Activated T-helper 2 cell treated with anti-CD3 and anti-CD28 coated beads, Interferon-gamma antibody, Interleukin-2, Interleukin-4, amounts not matched to agents 10 μg/mL and 5 μg/mL and 100 μg/mL, durations not matched to agents 14 hours and 24 hours and 36 hours (primary cell): ENCODE data around the gene BCAN. TPM values are rescaled to one million over a fixed set of nuclear protein-coding genes. Genes with fewer than 3 reads are reported as not detected.
"Not testable (repeated sequence)": the region's sequence is repeated elsewhere in the genome, so short reads cannot be mapped to it uniquely, and the experiment has no call there.

Experiments used
- DNase-seq: peaks from one replicate; pipeline ENCODE4 v3.0.0; 2021; ENCODE audit warnings: low spot score
- H3K27ac Mint-ChIP-seq: one replicate; pipeline ENCODE4 v1.8.0; 2021; ENCODE audit warnings: mixed read lengths
- H3K27me3 Mint-ChIP-seq: one replicate; pipeline ENCODE4 v1.8.0; 2021; ENCODE audit warnings: low read depth, mixed read lengths
- H3K36me3 Mint-ChIP-seq: one replicate; pipeline ENCODE4 v1.8.0; 2021; ENCODE audit warnings: low read depth, mixed read lengths
- H3K4me1 Mint-ChIP-seq: one replicate; pipeline ENCODE4 v1.8.0; 2021; ENCODE audit warnings: low read depth, mixed read lengths
- H3K4me3 Mint-ChIP-seq: one replicate; pipeline ENCODE4 v1.8.0; 2021; ENCODE audit warnings: low read depth, mild to moderate bottlenecking, moderate library complexity, mixed read lengths
- H3K9me3 Mint-ChIP-seq: one replicate; pipeline ENCODE4 v1.8.0; 2021; ENCODE audit warnings: mixed read lengths
- intact Hi-C: fragments of 100-400 bp; cut with micrococcal nuclease; formaldehyde crosslinking; loops from one replicate; pipeline ENCODE4 v1.15.1; 2023
- total RNA-seq: library from RNA; stranded (reverse); gene quantifications from 2 replicates; pipeline ENCODE4 v1.2.3, GENCODE V29; 2022

Gene BCAN
- total RNA-seq, 1 donor from 2014 or later = not detected

DNA sequence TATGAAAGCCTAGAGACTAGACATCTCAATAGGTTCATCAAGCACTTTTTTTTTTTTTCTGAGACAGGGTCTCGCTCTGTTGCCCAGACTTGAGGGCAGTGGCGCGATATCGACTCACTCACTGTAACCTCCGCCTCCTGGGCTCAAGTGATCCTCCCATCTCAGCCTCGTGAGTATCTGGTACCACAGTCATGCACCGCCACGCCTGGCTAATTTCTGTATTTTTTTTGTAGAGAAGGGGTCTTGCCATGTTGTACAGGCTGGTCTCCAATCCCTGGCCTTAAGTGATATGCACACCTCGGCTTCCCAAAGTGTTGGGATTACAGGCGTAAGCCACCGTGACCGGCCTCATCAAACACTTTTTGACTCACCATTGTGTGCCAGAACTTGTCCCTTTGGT lies 40.0 kb upstream of the BCAN start:
- Mint-ChIP-seq H3K27ac (peak overlapping the region; percentile 99), H3K27me3 (no peaks in the 10 kb centered on the region), H3K9me3 (no peaks in the 10 kb centered on the region), H3K36me3 (peaks cover 33% of the 10 kb centered on the region), H3K4me1 (peaks cover 23% of the 10 kb centered on the region), H3K4me3 (peak overlapping the region; percentile 100)
- intact Hi-C loops = loop anchor here (2.0 kb wide), 2 partner anchors 17 to 101 kb away; partner anchors contain the start of gene MEF2D
- DNase-seq = no peak

DNA sequence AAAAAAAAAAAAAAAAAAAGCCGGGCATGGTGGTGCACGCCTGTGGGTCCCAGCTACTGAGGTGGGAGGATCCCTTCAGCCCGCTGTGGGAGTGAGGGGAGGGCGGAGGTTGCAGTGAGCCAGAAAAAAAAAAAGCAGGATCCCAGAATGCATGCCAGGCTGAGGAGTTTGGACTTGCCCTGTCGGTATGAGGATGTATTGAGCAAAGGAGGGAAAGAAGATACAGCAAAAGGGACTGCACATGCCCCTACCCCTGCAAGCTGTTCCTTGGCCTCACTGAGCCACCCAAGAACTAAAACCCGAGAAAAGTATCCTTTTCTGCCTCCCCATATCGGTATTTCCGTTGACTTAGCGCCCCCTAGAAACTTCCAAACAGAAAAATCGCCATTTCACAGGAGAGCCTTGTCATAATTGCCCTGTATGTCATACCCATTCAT lies 39.3 kb upstream of the BCAN start:
- H3K27me3 Mint-ChIP-seq = no peaks in the 10 kb centered on the region
- peaks cover 26% of the 10 kb centered on the region for H3K36me3 Mint-ChIP-seq
- H3K27ac Mint-ChIP-seq = peak overlapping the region; percentile 48
- peak overlapping the region; percentile 59 for H3K4me3 Mint-ChIP-seq
- no peak for DNase-seq
- intact Hi-C loops = no loop called here
- peaks cover 19% of the 10 kb centered on the region for H3K4me1 Mint-ChIP-seq
- H3K9me3 Mint-ChIP-seq = no peaks in the 10 kb centered on the region

DNA sequence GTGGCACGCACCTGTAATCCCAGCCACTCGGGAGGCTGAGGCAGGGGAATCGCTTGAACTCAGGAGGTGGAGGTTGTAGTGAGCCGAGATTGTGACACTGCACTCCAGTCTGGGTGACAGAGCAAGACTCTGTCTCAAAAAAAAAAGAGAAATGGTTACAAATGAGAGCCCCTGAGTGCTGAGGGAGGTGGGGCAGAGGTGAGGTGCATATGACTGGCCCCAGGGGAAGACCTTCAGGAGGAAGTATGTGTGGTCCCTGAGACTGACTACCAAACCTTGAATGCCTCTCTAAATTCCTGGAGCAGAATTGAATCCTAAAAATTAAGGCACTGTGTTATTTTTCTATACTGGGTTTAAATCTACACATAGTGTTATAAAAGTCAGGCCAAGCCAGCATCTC lies 34.6 kb upstream of the BCAN start:
- H3K36me3 Mint-ChIP-seq, DNase-seq, H3K4me3 Mint-ChIP-seq, H3K27me3 Mint-ChIP-seq, H3K9me3 Mint-ChIP-seq, H3K27ac Mint-ChIP-seq: not testable (repeated sequence)
- intact Hi-C loops = loop anchor here (5.0 kb wide), 2 partner anchors 35 to 220 kb away; partner anchors contain the start of gene IQGAP3
- peaks cover 13% of the 10 kb centered on the region for H3K4me1 Mint-ChIP-seq

DNA sequence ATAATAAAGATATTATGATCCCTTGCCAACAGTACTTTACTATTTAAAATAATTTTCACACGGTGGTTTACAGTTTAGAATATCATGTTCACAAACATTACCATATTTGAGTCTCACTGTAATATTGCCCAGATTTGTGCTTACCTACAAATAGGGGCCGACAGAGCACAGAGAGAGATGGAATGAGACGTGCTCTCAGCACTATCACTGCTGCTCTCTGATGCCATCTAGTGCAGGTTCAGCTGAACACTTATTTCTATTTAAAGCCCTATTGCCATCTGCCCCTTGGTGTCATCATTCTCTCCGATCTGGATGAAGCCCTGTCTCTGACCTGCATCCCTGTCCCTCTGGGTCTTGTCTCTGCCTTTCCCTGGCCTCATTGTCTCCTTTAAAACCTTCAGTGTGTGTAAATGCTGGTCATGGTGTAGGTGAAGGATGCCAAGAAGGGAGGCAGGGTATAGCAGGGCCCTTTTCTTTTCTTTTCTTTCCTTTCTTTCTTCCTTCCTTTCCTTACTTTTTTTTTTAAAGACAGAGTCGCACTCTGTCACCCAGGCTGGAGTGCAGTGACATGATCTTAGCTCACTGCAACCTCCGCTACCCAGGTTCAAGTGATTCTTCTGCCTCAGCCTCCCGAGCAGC lies 33.8 kb upstream of the BCAN start:
- Mint-ChIP-seq H3K36me3 (no peaks in the 10 kb centered on the region), H3K27ac (no peak overlapping the region), H3K9me3 (no peaks in the 10 kb centered on the region), H3K27me3 (peaks cover 15% of the 10 kb centered on the region), H3K4me1 (peaks cover 8% of the 10 kb centered on the region), H3K4me3 (no peak overlapping the region)
- DNase-seq = peak; percentile 51
- intact Hi-C loops = loop anchor here (1.0 to 5.0 kb wide), 4 partner anchors 24 to 221 kb away; partner anchors contain the start of gene IQGAP3

DNA sequence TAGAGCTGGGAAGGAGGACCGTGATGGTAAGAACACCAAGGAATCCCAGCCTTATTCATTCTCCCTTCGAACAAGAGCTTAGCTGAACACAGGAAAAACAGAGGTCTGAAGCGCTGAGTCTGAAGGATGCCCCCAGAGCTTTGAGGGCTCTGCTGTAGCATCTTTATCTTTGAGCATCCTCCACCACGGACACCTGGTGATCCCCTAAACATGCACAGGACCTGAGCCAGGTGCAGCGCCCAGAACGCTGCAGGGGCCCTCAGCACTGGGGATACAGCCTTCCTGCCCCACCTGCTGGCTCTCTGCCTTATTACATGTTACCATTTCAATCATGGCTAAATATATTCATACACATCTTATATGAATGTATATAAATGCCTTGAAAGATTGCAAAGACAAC lies 32.9 kb upstream of the BCAN start:
- Mint-ChIP-seq H3K9me3 (no peaks in the 10 kb centered on the region), H3K27me3 (peaks cover 17% of the 10 kb centered on the region), H3K4me3 (no peak overlapping the region), H3K4me1 (peaks cover 8% of the 10 kb centered on the region), H3K27ac (no peak overlapping the region), H3K36me3 (no peaks in the 10 kb centered on the region)
- peak; percentile 43 for DNase-seq
- intact Hi-C loops = loop anchor here (1.0 to 5.0 kb wide), 4 partner anchors 25 to 222 kb away; partner anchors contain the start of gene IQGAP3

DNA sequence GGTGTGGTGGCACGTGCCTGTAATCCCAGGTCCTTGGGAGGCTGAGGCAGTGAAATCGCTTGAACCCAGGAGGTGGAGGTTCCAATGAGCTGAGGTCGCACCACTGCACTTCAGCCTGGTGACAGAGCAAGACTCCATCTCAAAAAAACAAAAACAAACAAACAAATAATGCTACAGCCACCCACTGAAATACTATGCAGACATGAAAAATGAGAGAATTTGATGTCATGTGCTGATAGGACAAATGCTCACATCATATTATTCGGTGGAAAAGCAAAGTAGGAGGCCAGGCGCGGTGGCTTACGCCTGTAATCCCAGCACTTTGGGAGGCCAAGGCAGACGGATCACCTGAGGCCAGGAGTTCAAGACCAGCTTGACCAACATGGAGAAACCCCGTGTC lies 31.8 kb upstream of the BCAN start:
- H3K36me3 Mint-ChIP-seq, H3K9me3 Mint-ChIP-seq, DNase-seq, H3K4me1 Mint-ChIP-seq, intact Hi-C loops, H3K4me3 Mint-ChIP-seq, H3K27ac Mint-ChIP-seq: not testable (repeated sequence)
- H3K27me3 Mint-ChIP-seq = peaks cover 27% of the 10 kb centered on the region

DNA sequence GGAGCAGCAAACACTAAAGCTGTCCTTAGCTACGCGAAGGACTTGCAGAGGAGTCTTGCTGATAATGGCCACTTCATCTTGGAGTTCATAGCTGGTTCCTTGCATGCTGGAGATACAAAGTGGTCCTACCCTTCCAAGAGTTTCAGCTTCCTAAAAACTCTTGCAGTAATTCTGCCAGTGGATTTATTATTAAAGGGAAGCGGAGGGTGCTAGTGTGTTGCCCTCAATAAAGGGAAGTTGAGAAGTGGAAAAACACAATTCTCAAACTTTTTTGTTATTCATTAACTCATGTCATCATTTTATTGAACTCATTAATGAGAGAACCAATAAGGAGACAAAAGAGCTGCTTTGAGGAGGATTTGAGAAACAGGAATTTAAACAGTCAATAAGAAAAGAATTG lies 29.3 kb upstream of the BCAN start:
- peaks cover 8% of the 10 kb centered on the region for H3K4me1 Mint-ChIP-seq
- no peaks in the 10 kb centered on the region for H3K36me3 Mint-ChIP-seq
- H3K9me3 Mint-ChIP-seq = no peaks in the 10 kb centered on the region
- H3K27ac Mint-ChIP-seq = no peak overlapping the region
- intact Hi-C loops = no loop called here
- no peak for DNase-seq
- peaks cover 39% of the 10 kb centered on the region for H3K27me3 Mint-ChIP-seq
- no peak overlapping the region for H3K4me3 Mint-ChIP-seq

DNA sequence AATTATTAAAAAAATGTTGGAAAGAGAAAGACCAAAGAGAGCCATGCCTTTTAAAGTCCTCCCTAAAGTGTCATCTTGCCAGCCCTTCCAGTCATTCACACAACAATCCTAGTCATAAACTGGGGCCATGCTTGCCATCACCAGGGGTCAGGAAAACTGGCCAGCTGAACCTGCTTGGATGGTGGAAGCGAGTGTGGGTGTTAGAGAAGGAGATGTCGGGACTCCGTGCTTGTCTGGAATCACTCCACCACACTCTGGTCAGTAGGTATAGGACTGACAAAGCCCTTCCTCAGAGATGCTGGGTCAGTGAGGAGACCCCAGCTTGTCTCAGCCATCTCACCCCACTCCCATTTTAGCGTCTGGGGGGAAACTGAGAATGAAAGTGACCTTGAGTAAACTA lies 26.0 kb upstream of the BCAN start:
- Mint-ChIP-seq H3K36me3 (no peaks in the 10 kb centered on the region), H3K4me1 (no peaks in the 10 kb centered on the region), H3K4me3 (no peak overlapping the region), H3K9me3 (no peaks in the 10 kb centered on the region), H3K27ac (no peak overlapping the region), H3K27me3 (peaks cover 55% of the 10 kb centered on the region)
- intact Hi-C loops = no loop called here
- DNase-seq = no peak

DNA sequence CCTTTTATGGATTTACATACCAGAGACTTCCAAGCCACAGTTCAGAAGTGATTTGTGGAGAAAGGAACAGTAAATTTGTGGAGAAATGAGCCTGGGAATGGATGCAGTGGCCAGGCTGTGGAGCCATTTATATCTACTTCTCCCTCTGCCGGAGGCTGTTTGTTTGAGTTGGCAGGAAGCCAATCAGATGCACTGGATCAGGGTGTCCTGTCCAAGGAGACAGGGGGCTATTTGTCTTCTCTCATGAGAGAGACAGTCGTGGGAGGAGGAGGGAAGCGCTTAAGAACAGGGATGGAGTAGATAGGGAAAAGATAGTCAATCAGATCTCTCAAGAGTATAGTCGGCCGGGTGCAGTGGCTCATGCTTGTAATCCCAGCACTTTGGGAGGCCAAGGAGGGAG lies 25.5 kb upstream of the BCAN start:
- H3K4me1 Mint-ChIP-seq = no peaks in the 10 kb centered on the region
- intact Hi-C loops = no loop called here
- H3K36me3 Mint-ChIP-seq = no peaks in the 10 kb centered on the region
- H3K27me3 Mint-ChIP-seq = peaks cover 54% of the 10 kb centered on the region
- no peaks in the 10 kb centered on the region for H3K9me3 Mint-ChIP-seq
- H3K4me3 Mint-ChIP-seq = no peak overlapping the region
- H3K27ac Mint-ChIP-seq = no peak overlapping the region
- no peak for DNase-seq

DNA sequence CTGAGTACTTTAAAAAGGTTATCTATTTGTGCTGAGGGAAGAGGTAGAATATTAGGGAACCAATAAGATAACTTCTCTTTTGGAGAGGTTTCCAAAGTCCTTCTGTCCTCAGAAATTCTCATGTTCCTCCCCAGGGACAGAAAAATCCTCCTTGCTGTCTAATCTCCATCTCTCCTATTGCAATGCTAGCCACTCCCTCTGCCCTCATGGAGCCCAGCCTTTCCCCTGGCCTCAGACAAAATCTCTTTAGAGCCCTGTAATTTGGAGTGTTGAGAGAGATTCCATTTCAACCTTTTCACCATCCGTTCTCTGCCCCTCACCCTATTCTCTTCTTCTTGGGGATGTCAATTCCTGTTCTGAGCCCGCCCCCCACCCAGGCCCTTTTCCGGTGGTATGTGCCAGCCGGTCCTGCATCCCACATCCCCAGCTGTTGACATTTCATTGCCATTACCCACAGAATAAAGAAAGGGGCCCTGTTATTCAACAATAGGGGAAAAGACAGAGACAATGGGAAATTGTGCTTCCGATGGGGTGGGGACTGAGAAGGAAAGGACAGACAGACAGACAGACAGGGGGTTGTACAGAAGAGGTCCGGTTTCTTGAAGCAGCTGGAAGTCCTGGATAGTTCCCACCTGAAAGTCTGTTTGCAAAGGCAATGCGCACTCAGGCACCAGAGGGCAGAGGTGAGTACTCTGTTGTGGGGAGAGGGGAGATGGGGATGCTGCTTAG lies 22.9 kb upstream of the BCAN start, which contains the start of gene HAPLN2:
Gene HAPLN2 (plus strand): TSS at position 563 of the 729 bp plus-strand sequence. CDS start 4,076 bp downstream, outside the sequence.
- no peaks in the 10 kb centered on the region for H3K9me3 Mint-ChIP-seq
- H3K27ac Mint-ChIP-seq = no peak within 1 kb of the TSS
- no peaks in the 10 kb centered on the region for H3K4me1 Mint-ChIP-seq
- no peak for DNase-seq
- peaks cover 62% of the 10 kb centered on the region for H3K27me3 Mint-ChIP-seq
- intact Hi-C loops = no loop called here
- no peaks in the 10 kb centered on the region for H3K36me3 Mint-ChIP-seq
- no peak within 1 kb of the TSS for H3K4me3 Mint-ChIP-seq

DNA sequence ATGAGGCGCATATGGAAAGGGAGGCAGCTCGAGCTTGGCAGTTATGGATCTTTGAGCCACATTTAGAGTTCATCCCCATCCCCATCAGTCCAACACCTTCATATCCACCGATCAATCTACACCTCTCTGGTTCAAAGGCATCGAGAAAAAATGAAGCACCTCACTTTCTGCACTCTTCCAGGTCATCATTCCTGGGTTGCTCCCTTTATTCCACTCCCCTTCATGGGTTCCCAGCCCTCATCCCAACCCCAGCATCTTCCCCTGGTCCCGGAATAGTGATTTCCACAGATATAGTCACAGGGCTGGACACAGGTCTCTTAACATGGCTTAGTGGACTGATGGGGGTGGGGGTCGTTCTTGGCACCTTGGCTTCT lies 22.3 kb upstream of the BCAN start:
- Mint-ChIP-seq H3K27ac (no peak overlapping the region), H3K4me3 (no peak overlapping the region), H3K27me3 (peaks cover 60% of the 10 kb centered on the region), H3K9me3 (no peaks in the 10 kb centered on the region), H3K36me3 (no peaks in the 10 kb centered on the region), H3K4me1 (peaks cover 2% of the 10 kb centered on the region)
- DNase-seq = no peak
- intact Hi-C loops = no loop called here

DNA sequence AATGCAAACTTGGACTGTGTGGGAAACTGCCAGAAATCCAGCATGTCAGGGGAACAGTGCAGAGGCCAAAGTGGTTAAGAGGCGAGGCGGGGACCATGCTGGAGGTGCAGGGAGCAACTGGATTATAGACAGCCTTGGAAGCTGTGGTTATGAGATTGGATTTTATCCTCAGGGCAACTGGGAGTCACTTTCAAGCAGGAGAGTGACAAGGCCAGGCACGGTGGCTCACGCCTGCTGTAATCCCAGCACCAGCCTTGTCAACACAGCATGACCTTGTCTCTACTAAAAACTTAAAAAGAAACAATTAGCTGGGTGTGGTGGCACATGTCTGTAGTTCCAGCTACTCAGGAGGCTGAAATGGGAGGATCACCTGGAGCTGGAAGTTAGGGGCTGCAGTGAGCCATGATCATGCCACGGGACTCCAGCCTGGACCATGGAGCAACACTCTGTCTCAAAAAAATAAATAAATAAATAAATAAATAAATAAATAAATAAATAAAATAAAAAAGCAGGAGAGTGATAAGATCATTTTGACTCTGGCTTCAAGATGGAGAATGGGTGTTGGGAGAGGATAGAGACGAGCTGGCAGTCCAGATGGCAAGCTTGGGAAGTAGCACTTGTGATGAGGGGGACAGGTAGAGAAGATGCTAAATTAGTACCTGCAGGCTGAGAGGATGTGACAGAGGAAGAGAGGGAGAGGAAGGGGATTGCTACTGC lies 19.2 kb upstream of the BCAN start:
- H3K36me3 Mint-ChIP-seq = no peaks in the 10 kb centered on the region
- DNase-seq = no peak
- no peaks in the 10 kb centered on the region for H3K9me3 Mint-ChIP-seq
- intact Hi-C loops = loop anchor here (5.0 kb wide), 1 partner anchor 235 kb away; no protein-coding TSS in a partner anchor
- peaks cover 58% of the 10 kb centered on the region for H3K27me3 Mint-ChIP-seq
- H3K27ac Mint-ChIP-seq = no peak overlapping the region
- H3K4me1 Mint-ChIP-seq = peaks cover 8% of the 10 kb centered on the region
- no peak overlapping the region for H3K4me3 Mint-ChIP-seq
